Erythroblast (primary cell): ENCODE results near the gene HPS1.
"Not testable (repeated sequence)": the region's sequence is repeated elsewhere in the genome, so short reads cannot be mapped to it uniquely, and the experiment has no call there.

ENCODE experiments used
- DNase-seq, 2 experiments: peaks; one replicate each; lab custom pipeline; 2025; lab: John Stamatoyannopoulos, UW
- GATA1 ChIP-seq: IDR thresholded peaks from 2 replicates; pipeline ENCODE4 v1.6.1; 2011; ENCODE audit warnings: low read depth, mild to moderate bottlenecking, control low read depth, low read length, moderate library complexity
- POLR2A ChIP-seq: IDR thresholded peaks from 2 replicates; pipeline ENCODE4 v1.6.1; 2011; ENCODE audit warnings: mild to moderate bottlenecking, low read length

The HPS1 gene

GRCh38 chr10:98390406-98390805 is 56.3 kb downstream of the HPS1 start:
- no peak for TF ChIP-seq GATA1
- TF ChIP-seq POLR2A: no peak
- DNase-seq: no peak

DNA sequence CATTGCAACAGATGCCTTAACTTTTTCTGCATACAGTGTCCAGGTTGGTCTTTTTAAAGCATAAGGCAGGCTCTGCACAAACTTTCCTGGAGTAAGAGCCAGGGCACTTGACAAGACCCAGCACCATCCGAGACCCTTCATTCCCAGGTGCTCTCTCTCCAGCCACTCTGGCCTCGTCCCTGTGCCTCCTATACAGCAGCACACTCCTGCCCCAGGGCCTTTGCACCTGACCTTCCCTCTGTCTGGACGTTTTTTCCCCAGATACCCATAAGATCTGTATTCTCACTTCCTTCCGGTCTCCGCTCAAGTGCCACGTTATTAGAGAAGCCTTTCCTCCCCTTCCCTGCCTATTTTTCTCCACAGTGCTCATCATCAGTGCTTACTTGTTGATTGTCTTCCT is 57.3 kb downstream of the HPS1 start:
- DNase-seq: no peak
- no peak for TF ChIP-seq POLR2A
- TF ChIP-seq GATA1: no peak

DNA sequence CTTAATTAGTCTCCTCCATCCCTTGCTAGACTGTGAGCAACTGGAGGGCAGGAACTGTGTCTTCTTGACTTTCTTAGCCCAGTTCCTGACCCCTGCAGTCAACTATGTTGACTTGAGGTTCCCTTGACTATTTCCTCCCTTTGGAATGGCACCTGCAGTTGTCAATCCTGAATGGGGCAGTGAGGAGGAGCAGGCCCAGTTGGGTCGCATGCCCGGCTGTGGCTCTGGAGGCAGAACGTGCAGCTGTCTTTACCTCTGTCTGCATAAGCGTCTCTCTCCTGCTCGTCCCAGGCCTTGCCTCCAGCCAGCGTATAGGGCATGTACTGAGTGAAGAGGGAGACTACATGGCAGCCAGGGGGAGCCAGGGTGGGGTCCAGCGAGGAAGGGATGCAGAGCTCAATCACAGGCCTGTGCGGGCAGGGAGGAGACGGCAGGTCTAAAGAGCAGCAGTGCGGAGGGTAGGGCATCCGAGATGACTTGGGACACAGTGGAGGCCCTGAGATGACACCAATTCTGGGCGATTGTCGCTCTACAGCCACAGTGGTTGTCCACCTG is 58.6 kb downstream of the HPS1 start:
- TF ChIP-seq POLR2A (no peak), GATA1 (no peak)
- DNase-seq: peak; percentile 46 to 59

- DNase-seq: no peak
- no peak for TF ChIP-seq GATA1
- TF ChIP-seq POLR2A: no peak
Measured at GRCh38 chr10:98384531-98385133, 62.1 kb downstream of the HPS1 start.

GRCh38 chr10:98383869-98384268 is 62.9 kb downstream of the HPS1 start:
- TF ChIP-seq POLR2A (no peak), GATA1 (no peak)

DNA sequence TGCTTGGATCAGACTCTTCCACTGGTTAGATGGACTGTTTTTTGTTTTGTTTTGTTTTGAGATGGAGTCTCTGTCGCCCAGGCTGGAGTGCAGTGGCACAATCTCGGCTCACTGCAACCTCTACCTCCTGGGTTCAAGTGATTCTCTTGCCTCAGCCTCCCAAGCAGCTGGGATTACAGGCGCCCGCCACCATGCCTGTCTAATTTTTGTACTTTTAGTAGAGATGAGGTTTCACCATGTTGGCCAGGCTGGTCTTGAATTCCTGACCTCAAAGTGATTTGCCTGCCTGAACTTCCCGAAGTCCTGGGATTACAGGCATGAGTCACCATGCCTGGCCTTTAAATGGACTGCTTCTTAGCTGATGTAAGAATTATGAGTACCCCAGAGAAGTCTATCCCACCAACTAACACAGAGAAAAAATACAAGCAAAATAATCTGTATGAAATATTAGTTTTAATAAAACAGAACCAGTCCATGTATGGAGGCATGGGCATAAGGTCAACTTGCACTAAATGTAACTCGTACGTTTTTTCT is 63.5 kb downstream of the HPS1 start:
- DNase-seq: not testable (repeated sequence)

More at GRCh38 chr10:98383869-98384268, 62.9 kb downstream of the HPS1 start:
- DNase-seq: no peak

DNA sequence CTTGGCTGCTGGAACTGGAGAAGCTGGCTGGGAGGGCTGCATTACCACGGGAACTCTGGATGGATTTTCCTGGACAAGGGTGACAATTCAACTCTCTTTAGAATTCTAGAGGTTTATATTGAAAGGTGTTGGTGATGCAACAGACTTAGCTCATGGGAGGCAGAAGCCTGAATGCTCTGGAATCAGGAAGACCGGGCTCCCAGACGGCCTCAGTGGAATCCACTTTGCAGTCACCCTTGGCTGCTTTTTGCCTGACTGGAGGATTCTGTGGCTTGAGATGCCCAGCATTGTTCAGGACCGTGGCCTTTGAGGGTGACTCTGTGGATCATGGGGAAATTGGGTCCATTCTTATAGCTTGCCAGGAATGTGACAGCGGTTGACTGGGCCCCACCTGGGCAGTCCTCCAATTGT is 64.0 kb downstream of the HPS1 start:
- DNase-seq: no peak
- TF ChIP-seq POLR2A (no peak), GATA1 (no peak)

GRCh38 chr10:98380493-98381339 is 66.0 kb downstream of the HPS1 start:
- no peak for TF ChIP-seq POLR2A
- DNase-seq: peak; percentile 25 to 51

GRCh38 chr10:98378722-98379121 is 68.0 kb downstream of the HPS1 start:
- TF ChIP-seq POLR2A: no peak
- no peak for TF ChIP-seq GATA1
- no peak for DNase-seq

- DNase-seq: no peak
- TF ChIP-seq POLR2A: no peak
- TF ChIP-seq GATA1: no peak
Measured at GRCh38 chr10:98377536-98377935, 69.2 kb downstream of the HPS1 start.

GRCh38 chr10:98377001-98377400 is 69.7 kb downstream of the HPS1 start:
- no peak for DNase-seq
- no peak for TF ChIP-seq POLR2A
- no peak for TF ChIP-seq GATA1

- TF ChIP-seq GATA1: no peak
- TF ChIP-seq POLR2A: no peak
- DNase-seq: no peak
Measured at GRCh38 chr10:98376485-98376884, 70.2 kb downstream of the HPS1 start.

DNA sequence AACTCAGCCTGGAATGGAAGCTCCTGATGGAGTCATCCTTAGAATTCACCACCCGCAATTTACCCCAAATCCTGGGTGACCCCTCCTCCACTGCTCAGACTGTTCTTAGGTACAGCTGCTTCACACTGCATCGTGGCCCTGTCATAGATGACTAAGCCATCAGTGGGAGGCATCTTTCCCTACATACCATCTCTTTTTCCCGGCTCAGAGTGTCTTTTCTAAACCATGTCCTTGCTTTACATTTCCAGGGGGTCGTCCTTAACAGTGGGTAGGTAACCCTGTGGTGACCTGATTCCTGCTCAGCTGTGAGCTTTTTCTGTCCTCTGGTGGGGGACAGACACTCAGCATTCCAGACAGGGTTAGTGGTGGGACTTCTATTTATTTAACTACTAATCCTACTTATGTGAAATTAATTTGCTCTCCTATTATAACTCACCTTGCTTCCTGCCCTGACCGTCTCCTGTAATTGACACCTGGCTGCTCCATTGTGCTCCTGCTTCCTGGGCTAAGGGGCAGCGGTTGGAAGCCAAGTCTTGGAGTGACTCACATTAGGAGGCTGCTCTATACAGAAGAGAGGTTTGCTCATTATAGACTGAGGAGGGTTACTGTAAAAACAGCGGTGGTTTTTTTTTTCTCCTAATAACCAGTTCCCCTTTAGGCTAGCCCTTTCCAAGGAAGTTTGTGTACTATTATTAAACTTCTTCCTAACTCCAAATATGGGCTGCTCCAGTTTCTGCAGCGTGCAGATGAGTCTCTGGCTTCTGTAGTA is 72.3 kb downstream of the HPS1 start:
- DNase-seq: no peak
- no peak for TF ChIP-seq GATA1
- TF ChIP-seq POLR2A: no peak
